ENCODE results near the gene LDB1.

Gene LDB1

GRCh38 chr10:102113261-102113955 lies 6.8 kb downstream of the LDB1 start:
- DNase-seq = no peak

- no peak for DNase-seq
These were observed 7.9 kb downstream of the LDB1 start for GRCh38 chr10:102112210-102112817.

- no peak for DNase-seq
These were observed 8.9 kb downstream of the LDB1 start for GRCh38 chr10:102111276-102111675.

GRCh38 chr10:102109166-102110116 lies 10.7 kb downstream of the LDB1 start:
- DNase-seq = no peak

- DNase-seq = no peak
These were observed 13.2 kb downstream of the LDB1 start for GRCh38 chr10:102106998-102107397.

- no peak for DNase-seq
These were observed 17.7 kb downstream of the LDB1 start for GRCh38 chr10:102102421-102102820.

- no peak for DNase-seq
These were observed 19.0 kb downstream of the LDB1 start for GRCh38 chr10:102101152-102101551.

- no peak for DNase-seq
These were observed 23.7 kb downstream of the LDB1 start for GRCh38 chr10:102096449-102096848.

- DNase-seq = no peak
These were observed 29.4 kb downstream of the LDB1 start for GRCh38 chr10:102090772-102091171.

GRCh38 chr10:102086196-102086595 lies 34.0 kb downstream of the LDB1 start:
- DNase-seq = no peak

GRCh38 chr10:102085336-102085735 lies 34.8 kb downstream of the LDB1 start:
- no peak for DNase-seq

- no peak for DNase-seq
These were observed 36.6 kb downstream of the LDB1 start for GRCh38 chr10:102083541-102083940.

- peak; percentile 66 for DNase-seq
These were observed 47.3 kb downstream of the LDB1 start for GRCh38 chr10:102072673-102073527.

- DNase-seq = no peak
These were observed 51.1 kb downstream of the LDB1 start for GRCh38 chr10:102069071-102069470.

- DNase-seq = peak; percentile 63
These were observed 52.0 kb downstream of the LDB1 start for GRCh38 chr10:102068216-102068615.

- DNase-seq = no peak
These were observed 52.9 kb downstream of the LDB1 start for GRCh38 chr10:102067091-102067916.

GRCh38 chr10:102066399-102067088 lies 53.6 kb downstream of the LDB1 start:
- DNase-seq = no peak

- DNase-seq = no peak
These were observed 54.4 kb downstream of the LDB1 start for GRCh38 chr10:102065561-102066398.

GRCh38 chr10:102064868-102065560 lies 55.2 kb downstream of the LDB1 start, which contains the start of gene HPS6:
HPS6 (plus strand) TSS chr10:102065349; CDS start chr10:102065475, 126 bp downstream.
- peak; percentile 83 for DNase-seq
